HepG2 (cell line): ENCODE data around the gene CPHXL2. TPM values are rescaled to one million over a fixed set of nuclear protein-coding genes. Genes with fewer than 3 reads are reported as not detected.
A peak's percentile ranks its signal among the peaks of the same experiment; 100 is the strongest.

Experiments
- ATF7-NPFF ChIP-seq: sonication (generic); formaldehyde crosslinking; IDR thresholded peaks from 2 replicates; pipeline ENCODE4 v1.8.1; 2023; ENCODE audit warnings: mild to moderate bottlenecking, low read depth, missing genetic modification reagents, moderate library complexity
- CSRNP2 ChIP-seq: sonication (generic); formaldehyde crosslinking; conservative IDR thresholded peaks from 2 replicates; pipeline ENCODE4 v1.8.0; 2022; ENCODE audit warnings: low read depth, missing genetic modification reagents
- PPARG ChIP-seq: conservative IDR thresholded peaks from 2 replicates; pipeline ENCODE4 v1.6.1; 2016; ENCODE audit warnings: missing biosample characterization, missing genetic modification reagents
- RARA ChIP-seq: IDR thresholded peaks from 2 replicates; pipeline ENCODE4 v1.6.1; 2016; ENCODE audit warnings: missing genetic modification reagents, missing compliant biosample characterization
- SALL1 ChIP-seq: sonication (generic); formaldehyde crosslinking; IDR thresholded peaks from 2 replicates; pipeline ENCODE4 v1.8.0; 2022; ENCODE audit warnings: mild to moderate bottlenecking, missing genetic modification reagents
- SOX13 ChIP-seq, 3 experiments: fragments of 450-650 bp in 1 of 3; sonication (generic) in 1 of 3; formaldehyde crosslinking in 1 of 3; IDR thresholded peaks in 2 of 3; conservative IDR thresholded peaks in 1 of 3; 2 replicates each; pipeline versions ENCODE4 v1.5.0 to v1.6.1; 2016 to 2020; ENCODE audit warnings: antibody characterized with exemption in 1 of 3, mild to moderate bottlenecking in 1 of 3, missing compliant biosample characterization in 1 of 3, missing genetic modification reagents in 1 of 3, moderate library complexity in 1 of 3
- UBTF ChIP-seq: sonication (generic); formaldehyde crosslinking; IDR thresholded peaks from 2 replicates; pipeline ENCODE4 v1.4.0; 2020; ENCODE audit warnings: mild to moderate bottlenecking, missing genetic modification reagents
- ZIK1 ChIP-seq: sonication (generic); formaldehyde crosslinking; IDR thresholded peaks from 2 replicates; pipeline ENCODE4 v1.5.0; 2020; ENCODE audit warnings: mild to moderate bottlenecking, low read depth, missing genetic modification reagents, borderline replicate concordance
- ZMYM3 ChIP-seq: sonication (generic); formaldehyde crosslinking; IDR thresholded peaks from 2 replicates; pipeline ENCODE4 v1.5.1; 2020; ENCODE audit warnings: mild to moderate bottlenecking, missing genetic modification reagents
- ZNF160 ChIP-seq: sonication (generic); formaldehyde crosslinking; IDR thresholded peaks from 2 replicates; pipeline ENCODE4 v1.8.0; 2022; ENCODE audit warnings: mild to moderate bottlenecking, inconsistent platforms, missing genetic modification reagents
- ZNF180 ChIP-seq: sonication (generic); formaldehyde crosslinking; IDR thresholded peaks from 2 replicates; pipeline ENCODE4 v1.4.0; 2020; ENCODE audit warnings: low read depth, missing genetic modification reagents, borderline replicate concordance
- ZNF30 ChIP-seq: sonication (generic); formaldehyde crosslinking; IDR thresholded peaks from 2 replicates; pipeline ENCODE4 v1.5.0; 2020; ENCODE audit warnings: mild to moderate bottlenecking, missing genetic modification reagents
- ZNF337 ChIP-seq: sonication (generic); formaldehyde crosslinking; IDR thresholded peaks from 2 replicates; pipeline ENCODE4 v1.5.1; 2020; ENCODE audit warnings: missing genetic modification reagents, low read depth, mild to moderate bottlenecking, borderline replicate concordance
- ZNF44 ChIP-seq: sonication (generic); formaldehyde crosslinking; IDR thresholded peaks from 2 replicates; pipeline ENCODE4 v1.5.1; 2020; ENCODE audit warnings: mild to moderate bottlenecking, missing genetic modification reagents
- ZNF512B ChIP-seq: sonication (generic); formaldehyde crosslinking; IDR thresholded peaks from 2 replicates; pipeline ENCODE4 v1.5.1; 2020; ENCODE audit warnings: missing genetic modification reagents, mild to moderate bottlenecking, borderline replicate concordance
- ZNF672 ChIP-seq: sonication (generic); formaldehyde crosslinking; IDR thresholded peaks from 2 replicates; pipeline ENCODE4 v1.8.1; 2022; ENCODE audit warnings: missing genetic modification reagents
- ZNF710 ChIP-seq: sonication (generic); formaldehyde crosslinking; IDR thresholded peaks from 2 replicates; pipeline ENCODE4 v1.5.0; 2020; ENCODE audit warnings: mild to moderate bottlenecking, missing genetic modification reagents, borderline replicate concordance
- ZNF891 ChIP-seq: sonication (generic); formaldehyde crosslinking; IDR thresholded peaks from 2 replicates; pipeline ENCODE4 v1.5.0; 2020; ENCODE audit warnings: mild to moderate bottlenecking, missing genetic modification reagents
- polyA plus RNA-seq, 8 experiments: library from polyadenylated mRNA; depleted of rRNA in 3 of 8; stranded (reverse) in 7 of 8; unstranded in 1 of 8; fragments of >200 nt; fragmentation: Illumina TruSeq in 4 of 8; extraction: Trizol in 4 of 8; gene quantifications; 2 replicates each; pipeline versions ENCODE4 v1.2.1 to v1.2.3, GENCODE V29; 2011 to 2016; ENCODE audit warnings: low read depth in 4 of 8, missing spikeins in 1 of 8, mixed read lengths in 1 of 8; ENCODE audit not compliant: insufficient read depth in 1 of 8
- total RNA-seq, 5 experiments: library from RNA; depleted of rRNA; stranded (reverse); fragments of >200 nt; fragmentation: Illumina TruSeq; extraction: Trizol; gene quantifications; 2 replicates each; pipeline ENCODE4 v1.2.3, GENCODE V29; 2016; ENCODE audit warnings: low read depth in 1 of 5

The CPHXL2 gene
- total and polyA plus RNA-seq, 2 of the 13 experiments (the other 11 are each of a cell fraction or from before 2014, with no cell fraction given), result not detected

GRCh38 chr16:75647492-75648264 is 29.1 kb downstream of the CPHXL2 start, which contains the start of the genes KARS1 and TERF2IP (continued):
- TF ChIP-seq ZNF512B (CRISPR knock-in tag), result no peak
- no peak for TF ChIP-seq CSRNP2 (CRISPR knock-in tag)
- TF ChIP-seq ZNF891 (CRISPR knock-in tag), result peak; percentile 69
- TF ChIP-seq ZMYM3, result no peak
- peak; percentile 51 for TF ChIP-seq ATF7-NPFF (CRISPR knock-in tag)
- no peak for TF ChIP-seq ZNF672 (CRISPR knock-in tag)
- no peak for TF ChIP-seq ZNF337 (CRISPR knock-in tag)
- TF ChIP-seq RARA (CRISPR knock-in tag), result no peak
- TF ChIP-seq ZNF44 (CRISPR knock-in tag), result peak; percentile 67; the same call in 1 of the 2 replicates
- TF ChIP-seq SOX13 (IDR thresholded peaks at IDR 0.05), result no peak
- TF ChIP-seq SOX13 (CRISPR knock-in tag; conservative IDR thresholded peaks at IDR 0.05 in 1 of 2, IDR thresholded peaks at IDR 0.05 in 1 of 2), result peak in 1 of 2 experiments; percentile 58; a peak in 2 of 4 replicates
- peak; percentile 35 for TF ChIP-seq PPARG
- TF ChIP-seq ZIK1, result peak; percentile 79; the same call in 1 of the 2 replicates
- TF ChIP-seq SALL1 (CRISPR knock-in tag), result peak; percentile 72; the same call in 1 of the 2 replicates
- TF ChIP-seq ZNF160 (CRISPR knock-in tag), result 0 out of 2 replicates have a peak, but pooled peaks have one; percentile 75
- TF ChIP-seq UBTF, result peak; percentile 98
- TF ChIP-seq ZNF30 (CRISPR knock-in tag), result peak; percentile 73; the same call in 1 of the 2 replicates
- TF ChIP-seq ZNF180, result peak; percentile 84
- peak; percentile 72; the same call in 1 of the 2 replicates for TF ChIP-seq ZNF710
